SK-N-SH (cell line): ENCODE measurements around the gene PNKD.

Source experiments
- CHD2 ChIP-seq: fragments of 150-350 bp; IDR thresholded peaks from 2 replicates; pipeline ENCODE4 v1.6.1; 2018; ENCODE audit warnings: low read length; ENCODE audit not compliant: partially characterized antibody
- ELF1 ChIP-seq: IDR thresholded peaks from 2 replicates; pipeline ENCODE4 v1.4.0; 2012
- EP300 ChIP-seq, 2 experiments: IDR thresholded peaks; 2 replicates each; pipeline versions ENCODE4 v1.4.0 to v1.6.1; 2012; ENCODE audit warnings: borderline replicate concordance in 1 of 2, low read depth in 1 of 2, low read length in 1 of 2
- EZH2phosphoT487 ChIP-seq: fragments of 200-600 bp; sonication (generic); IDR thresholded peaks from 2 replicates; pipeline ENCODE4 v1.6.1; 2017; ENCODE audit warnings: low read depth, mixed run types, mild to moderate bottlenecking, antibody characterized with exemption, moderate library complexity, borderline replicate concordance
- GATA2 ChIP-seq: sonication (generic); formaldehyde crosslinking; IDR thresholded peaks from 2 replicates; pipeline ENCODE4 v1.5.0; 2020; ENCODE audit warnings: mild to moderate bottlenecking, missing genetic modification reagents
- RAD21 ChIP-seq: IDR thresholded peaks from 2 replicates; pipeline ENCODE4 v1.6.1; 2012; ENCODE audit warnings: mild to moderate bottlenecking, low read length
- SMC3 ChIP-seq: IDR thresholded peaks from 2 replicates; pipeline ENCODE4 v1.6.1; 2012; ENCODE audit warnings: low read depth, low read length, improper control_type of control experiment
- TAF1 ChIP-seq: IDR thresholded peaks from 2 replicates; pipeline ENCODE4 v1.6.1; 2012; ENCODE audit warnings: low read depth, mild to moderate bottlenecking, low read length, moderate library complexity, borderline replicate concordance
- TCF12 ChIP-seq: IDR thresholded peaks from 2 replicates; pipeline ENCODE4 v1.4.0; 2012
- YY1 ChIP-seq: IDR thresholded peaks from 2 replicates; pipeline ENCODE4 v1.4.0; 2012; ENCODE audit warnings: low read depth, mild to moderate bottlenecking
- TF ChIP-seq, protein P1 (sequence below): fragments of 200-600 bp; sonication (generic); IDR thresholded peaks from 2 replicates; pipeline ENCODE4 v1.6.1; 2017; ENCODE audit warnings: antibody characterized with exemption, mild to moderate bottlenecking, moderate library complexity

DNA sequence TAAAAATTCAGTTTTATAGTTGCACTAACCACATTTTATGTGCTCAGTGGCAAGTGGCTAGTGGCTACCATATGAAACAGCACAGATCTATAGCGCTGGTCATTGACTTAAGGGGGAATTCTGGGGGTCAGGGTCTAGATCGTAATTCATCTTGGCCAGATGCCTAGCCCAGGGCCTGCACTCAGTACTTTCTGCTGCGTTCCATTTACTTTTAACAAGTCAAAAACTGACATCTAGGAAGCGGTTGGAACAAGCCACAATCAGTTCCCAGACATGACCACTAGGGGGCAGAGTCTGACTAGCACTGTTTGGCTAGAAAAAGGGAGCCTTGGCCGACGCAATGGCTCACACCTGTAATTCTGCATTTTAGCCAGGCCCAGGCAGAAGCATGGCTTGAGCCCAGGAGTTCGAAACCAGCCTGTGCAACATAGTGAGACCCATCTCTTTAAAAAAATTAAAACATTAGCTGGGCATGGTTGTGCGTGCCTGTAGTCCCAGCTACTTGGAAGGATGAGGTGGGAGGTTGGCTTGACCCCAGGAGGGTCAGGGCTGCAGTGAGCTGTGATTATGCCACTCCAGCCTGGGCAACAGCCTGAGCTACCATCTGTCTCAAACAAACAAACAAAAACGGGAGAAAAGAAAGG lies 31.0 kb downstream of the PNKD start:
- TF ChIP-seq, protein P1, sequence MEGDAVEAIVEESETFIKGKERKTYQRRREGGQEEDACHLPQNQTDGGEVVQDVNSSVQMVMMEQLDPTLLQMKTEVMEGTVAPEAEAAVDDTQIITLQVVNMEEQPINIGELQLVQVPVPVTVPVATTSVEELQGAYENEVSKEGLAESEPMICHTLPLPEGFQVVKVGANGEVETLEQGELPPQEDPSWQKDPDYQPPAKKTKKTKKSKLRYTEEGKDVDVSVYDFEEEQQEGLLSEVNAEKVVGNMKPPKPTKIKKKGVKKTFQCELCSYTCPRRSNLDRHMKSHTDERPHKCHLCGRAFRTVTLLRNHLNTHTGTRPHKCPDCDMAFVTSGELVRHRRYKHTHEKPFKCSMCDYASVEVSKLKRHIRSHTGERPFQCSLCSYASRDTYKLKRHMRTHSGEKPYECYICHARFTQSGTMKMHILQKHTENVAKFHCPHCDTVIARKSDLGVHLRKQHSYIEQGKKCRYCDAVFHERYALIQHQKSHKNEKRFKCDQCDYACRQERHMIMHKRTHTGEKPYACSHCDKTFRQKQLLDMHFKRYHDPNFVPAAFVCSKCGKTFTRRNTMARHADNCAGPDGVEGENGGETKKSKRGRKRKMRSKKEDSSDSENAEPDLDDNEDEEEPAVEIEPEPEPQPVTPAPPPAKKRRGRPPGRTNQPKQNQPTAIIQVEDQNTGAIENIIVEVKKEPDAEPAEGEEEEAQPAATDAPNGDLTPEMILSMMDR = peak; percentile 94
- no peak for TF ChIP-seq TAF1
- no peak for TF ChIP-seq ELF1
- TF ChIP-seq TCF12 = peak; percentile 23; the same call in 1 of the 2 replicates
- TF ChIP-seq RAD21 = peak; percentile 95
- TF ChIP-seq EP300 (IDR thresholded peaks at IDR 0.05; ENCODE audit: borderline replicate concordance in 1 of 2, low read depth in 1 of 2, low read length in 1 of 2) = no peak
- TF ChIP-seq EZH2phosphoT487 = no peak
- no peak for TF ChIP-seq GATA2 (CRISPR knock-in tag)
- no peak for TF ChIP-seq YY1
- peak; percentile 88 for TF ChIP-seq SMC3
- TF ChIP-seq CHD2 = no peak
